Liver (tissue), 3 donors: ENCODE results near the gene CEACAM19.

ENCODE experiments used
- GABPA ChIP-seq, 2 donors: IDR thresholded peaks in 1 of 2; conservative IDR thresholded peaks in 1 of 2; 2 replicates each; pipeline ENCODE4 v1.6.1; 2016; ENCODE audit warnings: antibody characterized with exemption in 2 of 2, mild to moderate bottlenecking in 1 of 2, moderate library complexity in 1 of 2
- JUND ChIP-seq, 2 donors: IDR thresholded peaks; 2 replicates each; pipeline ENCODE4 v1.6.1; 2016; ENCODE audit warnings: antibody characterized with exemption in 2 of 2
- RAD21 ChIP-seq, 2 donors: IDR thresholded peaks; 2 replicates each; pipeline ENCODE4 v1.6.1; 2016; ENCODE audit warnings: antibody characterized with exemption in 2 of 2, mild to moderate bottlenecking in 2 of 2
- TAF1 ChIP-seq: conservative IDR thresholded peaks from 2 replicates; pipeline ENCODE4 v1.6.1; 2016; ENCODE audit warnings: antibody characterized with exemption, mild to moderate bottlenecking
- TF ChIP-seq, protein P1 (sequence below): fragments of 150-350 bp; IDR thresholded peaks from 2 replicates; pipeline ENCODE4 v1.5.1; 2017; ENCODE audit warnings: improper control_type of control experiment, low read depth, low read length; ENCODE audit not compliant: missing input control
- TF ChIP-seq, protein P2 (sequence below): IDR thresholded peaks from 2 replicates; pipeline ENCODE4 v1.6.1; 2016; ENCODE audit warnings: antibody characterized with exemption
- TF ChIP-seq, protein P3 (sequence below): IDR thresholded peaks from 2 replicates; pipeline ENCODE4 v1.6.1; 2016; ENCODE audit warnings: antibody characterized with exemption
- TF ChIP-seq, protein P4 (sequence below): IDR thresholded peaks from 2 replicates; pipeline ENCODE4 v1.6.1; 2016; ENCODE audit warnings: antibody characterized with exemption, mild to moderate bottlenecking
- donor health status: healthy.
- donor health status: healthy.

DNA sequence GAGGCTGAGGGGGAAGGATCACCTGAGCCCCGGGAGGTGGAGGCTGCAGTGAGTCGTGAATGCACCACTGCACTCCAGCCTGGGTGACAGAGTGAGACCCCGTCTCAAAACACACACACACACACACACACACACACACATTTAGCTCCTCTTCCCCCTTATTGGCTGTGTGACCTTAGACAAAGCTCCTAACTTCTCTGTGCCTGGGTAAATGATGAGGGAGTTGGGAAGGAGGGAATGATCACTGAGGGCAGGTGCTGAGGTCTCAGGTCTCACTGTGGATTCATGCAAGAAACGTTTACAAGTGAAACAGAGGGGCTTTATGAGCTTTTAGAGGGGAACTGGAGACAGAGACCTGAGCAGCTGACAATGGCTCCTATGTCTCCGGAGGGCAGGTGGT is 60.3 kb downstream of the CEACAM19 start:
- TF ChIP-seq, protein P1, sequence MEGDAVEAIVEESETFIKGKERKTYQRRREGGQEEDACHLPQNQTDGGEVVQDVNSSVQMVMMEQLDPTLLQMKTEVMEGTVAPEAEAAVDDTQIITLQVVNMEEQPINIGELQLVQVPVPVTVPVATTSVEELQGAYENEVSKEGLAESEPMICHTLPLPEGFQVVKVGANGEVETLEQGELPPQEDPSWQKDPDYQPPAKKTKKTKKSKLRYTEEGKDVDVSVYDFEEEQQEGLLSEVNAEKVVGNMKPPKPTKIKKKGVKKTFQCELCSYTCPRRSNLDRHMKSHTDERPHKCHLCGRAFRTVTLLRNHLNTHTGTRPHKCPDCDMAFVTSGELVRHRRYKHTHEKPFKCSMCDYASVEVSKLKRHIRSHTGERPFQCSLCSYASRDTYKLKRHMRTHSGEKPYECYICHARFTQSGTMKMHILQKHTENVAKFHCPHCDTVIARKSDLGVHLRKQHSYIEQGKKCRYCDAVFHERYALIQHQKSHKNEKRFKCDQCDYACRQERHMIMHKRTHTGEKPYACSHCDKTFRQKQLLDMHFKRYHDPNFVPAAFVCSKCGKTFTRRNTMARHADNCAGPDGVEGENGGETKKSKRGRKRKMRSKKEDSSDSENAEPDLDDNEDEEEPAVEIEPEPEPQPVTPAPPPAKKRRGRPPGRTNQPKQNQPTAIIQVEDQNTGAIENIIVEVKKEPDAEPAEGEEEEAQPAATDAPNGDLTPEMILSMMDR = no peak
- TF ChIP-seq, protein P2, sequence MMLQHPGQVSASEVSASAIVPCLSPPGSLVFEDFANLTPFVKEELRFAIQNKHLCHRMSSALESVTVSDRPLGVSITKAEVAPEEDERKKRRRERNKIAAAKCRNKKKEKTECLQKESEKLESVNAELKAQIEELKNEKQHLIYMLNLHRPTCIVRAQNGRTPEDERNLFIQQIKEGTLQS = no peak
- TF ChIP-seq, protein P3, sequence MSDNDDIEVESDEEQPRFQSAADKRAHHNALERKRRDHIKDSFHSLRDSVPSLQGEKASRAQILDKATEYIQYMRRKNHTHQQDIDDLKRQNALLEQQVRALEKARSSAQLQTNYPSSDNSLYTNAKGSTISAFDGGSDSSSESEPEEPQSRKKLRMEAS = no peak
- TF ChIP-seq RAD21 (IDR thresholded peaks at IDR 0.05) = no peak
- TF ChIP-seq TAF1 = no peak
- TF ChIP-seq GABPA (IDR thresholded peaks at IDR 0.05 in 1 of 2, conservative IDR thresholded peaks at IDR 0.05 in 1 of 2) = no peak
- TF ChIP-seq, protein P4, sequence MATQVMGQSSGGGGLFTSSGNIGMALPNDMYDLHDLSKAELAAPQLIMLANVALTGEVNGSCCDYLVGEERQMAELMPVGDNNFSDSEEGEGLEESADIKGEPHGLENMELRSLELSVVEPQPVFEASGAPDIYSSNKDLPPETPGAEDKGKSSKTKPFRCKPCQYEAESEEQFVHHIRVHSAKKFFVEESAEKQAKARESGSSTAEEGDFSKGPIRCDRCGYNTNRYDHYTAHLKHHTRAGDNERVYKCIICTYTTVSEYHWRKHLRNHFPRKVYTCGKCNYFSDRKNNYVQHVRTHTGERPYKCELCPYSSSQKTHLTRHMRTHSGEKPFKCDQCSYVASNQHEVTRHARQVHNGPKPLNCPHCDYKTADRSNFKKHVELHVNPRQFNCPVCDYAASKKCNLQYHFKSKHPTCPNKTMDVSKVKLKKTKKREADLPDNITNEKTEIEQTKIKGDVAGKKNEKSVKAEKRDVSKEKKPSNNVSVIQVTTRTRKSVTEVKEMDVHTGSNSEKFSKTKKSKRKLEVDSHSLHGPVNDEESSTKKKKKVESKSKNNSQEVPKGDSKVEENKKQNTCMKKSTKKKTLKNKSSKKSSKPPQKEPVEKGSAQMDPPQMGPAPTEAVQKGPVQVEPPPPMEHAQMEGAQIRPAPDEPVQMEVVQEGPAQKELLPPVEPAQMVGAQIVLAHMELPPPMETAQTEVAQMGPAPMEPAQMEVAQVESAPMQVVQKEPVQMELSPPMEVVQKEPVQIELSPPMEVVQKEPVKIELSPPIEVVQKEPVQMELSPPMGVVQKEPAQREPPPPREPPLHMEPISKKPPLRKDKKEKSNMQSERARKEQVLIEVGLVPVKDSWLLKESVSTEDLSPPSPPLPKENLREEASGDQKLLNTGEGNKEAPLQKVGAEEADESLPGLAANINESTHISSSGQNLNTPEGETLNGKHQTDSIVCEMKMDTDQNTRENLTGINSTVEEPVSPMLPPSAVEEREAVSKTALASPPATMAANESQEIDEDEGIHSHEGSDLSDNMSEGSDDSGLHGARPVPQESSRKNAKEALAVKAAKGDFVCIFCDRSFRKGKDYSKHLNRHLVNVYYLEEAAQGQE = no peak
- TF ChIP-seq JUND (IDR thresholded peaks at IDR 0.05) = no peak
